HL-60 (cell line): ENCODE results near the gene LONP2.
"Not testable (repeated sequence)": the region's sequence is repeated elsewhere in the genome, so short reads cannot be mapped to it uniquely, and the experiment has no call there.

Experiments used
- DNase-seq, 2 experiments: peaks; one replicate each; pipeline ENCODE4 v3.0.0-alpha.2; 2010 to 2020; ENCODE audit warnings: low read depth in 1 of 2, low spot score in 1 of 2
- H3K27ac ChIP-seq: fragments of 250-450 bp; sonication (Bioruptor Pico); replicated peaks from 2 replicates; pipeline ENCODE4 v1.5.1; 2020; ENCODE audit warnings: mild to moderate bottlenecking, moderate library complexity
- H3K27me3 ChIP-seq: fragments of 250-450 bp; sonication (Bioruptor Pico); 2 replicates; pipeline ENCODE4 v1.5.1; 2021; ENCODE audit warnings: mild to moderate bottlenecking, moderate library complexity; ENCODE audit not compliant: insufficient read depth, poor library complexity, severe bottlenecking
- H3K4me3 ChIP-seq: replicated peaks from 2 replicates; pipeline ENCODE4 v1.5.1; 2011; ENCODE audit warnings: mild to moderate bottlenecking, control low read depth, low read length; ENCODE audit not compliant: insufficient read depth
- CTCF ChIP-seq: IDR thresholded peaks from one replicate; pipeline ENCODE4 v1.5.1; 2011; ENCODE audit warnings: low read length, control low read depth, inconsistent platforms; ENCODE audit not compliant: insufficient read depth
- GABPA ChIP-seq: IDR thresholded peaks from 2 replicates; pipeline ENCODE4 v1.6.1; 2012; ENCODE audit warnings: low read depth
- POLR2AphosphoS5 ChIP-seq: IDR thresholded peaks from 2 replicates; pipeline ENCODE4 v1.6.1; 2012; ENCODE audit warnings: low read depth
- REST ChIP-seq: IDR thresholded peaks from 2 replicates; pipeline ENCODE4 v1.6.1; 2012; ENCODE audit warnings: low read depth; ENCODE audit not compliant: insufficient replicate concordance
- SPI1 ChIP-seq: IDR thresholded peaks from 2 replicates; pipeline ENCODE4 v1.6.1; 2012; ENCODE audit warnings: low read depth, mild to moderate bottlenecking, borderline replicate concordance

The LONP2 gene

GRCh38 chr16:48370229-48370628 is 126.1 kb downstream of the LONP2 start:
- H3K27me3 ChIP-seq, result no peaks in the 10 kb centered on the region
- DNase-seq, result no peak
- H3K27ac ChIP-seq, result no peak overlapping the region
- TF ChIP-seq REST (no peak), POLR2AphosphoS5 (no peak), SPI1 (no peak), GABPA (no peak), CTCF (no peak)
- no peak overlapping the region for H3K4me3 ChIP-seq

GRCh38 chr16:48370668-48371392 is 126.7 kb downstream of the LONP2 start:
- not testable (repeated sequence) for H3K27me3 ChIP-seq, H3K4me3 ChIP-seq, H3K27ac ChIP-seq, DNase-seq

- no peak overlapping the region for H3K27ac ChIP-seq
These were observed 127.3 kb downstream of the LONP2 start for GRCh38 chr16:48371393-48371780.

More at GRCh38 chr16:48371393-48371780, 127.3 kb downstream of the LONP2 start:
- Histone ChIP-seq H3K27me3 (no peaks in the 10 kb centered on the region), H3K4me3 (no peak overlapping the region)
- TF ChIP-seq REST (no peak), GABPA (no peak), POLR2AphosphoS5 (no peak), CTCF (no peak), SPI1 (no peak)
- no peak for DNase-seq
